Activated CD4-positive, alpha-beta T cell treated with anti-CD3 and anti-CD28 coated beads, Interleukin-2, amount 50 U/mL, for 16 hours (primary cell): ENCODE results near the gene SETD3.

Source experiments
- DNase-seq: peaks from one replicate; pipeline ENCODE4 v3.0.0-alpha.2; 2020

The SETD3 gene

DNA sequence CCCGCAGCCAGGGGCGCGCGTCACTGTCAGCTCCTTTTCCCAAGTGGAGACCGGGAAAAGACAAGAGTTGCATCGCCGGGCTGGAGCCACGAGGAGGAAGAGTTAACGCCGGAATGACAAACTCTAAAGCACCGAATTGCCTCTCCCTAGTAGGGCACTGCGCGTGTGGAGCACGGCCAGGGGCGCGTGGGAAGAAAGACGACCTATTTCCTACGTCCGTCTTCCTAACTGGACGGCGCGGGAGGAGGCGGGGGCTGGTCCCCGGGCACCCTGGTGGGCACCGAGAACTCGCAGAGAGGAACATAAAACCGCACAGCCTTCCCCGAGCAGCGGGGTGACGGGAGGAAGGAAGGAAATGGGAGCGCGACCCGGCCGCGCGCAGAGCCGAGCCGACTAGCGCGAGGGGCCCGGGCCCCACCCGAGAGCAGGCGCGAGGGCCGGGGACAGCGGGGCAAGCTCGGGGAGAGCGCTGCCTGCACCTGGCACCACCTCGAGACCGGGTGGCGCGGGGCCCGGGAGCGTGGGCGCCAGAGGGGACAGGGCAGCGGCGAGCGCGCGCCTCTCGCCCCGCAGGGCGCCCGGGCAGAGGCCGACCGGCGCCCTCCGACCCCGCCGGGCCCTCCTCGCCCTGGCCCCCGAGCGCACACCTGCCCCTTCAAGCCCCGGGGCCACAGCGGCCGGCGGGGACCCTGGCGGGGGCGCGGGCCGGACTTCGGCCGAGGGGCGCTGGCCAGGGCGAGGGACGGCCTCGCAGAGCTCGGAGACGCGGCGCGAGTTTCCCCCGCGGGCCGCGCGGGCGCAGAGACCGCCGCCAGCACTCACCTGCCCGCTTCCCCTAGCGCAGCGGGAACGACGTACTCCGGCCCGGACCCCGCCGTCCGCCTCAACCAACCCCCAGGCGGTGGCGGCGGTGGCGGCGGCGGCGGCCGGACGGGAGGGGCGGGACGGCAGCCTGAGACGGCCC is at the start of gene SETD3:
Gene SETD3 (minus strand): TSS at position 954 of the 964 bp plus-strand sequence. CDS start 15,054 bp downstream, outside the sequence.
- peak; percentile 29 for DNase-seq

GRCh38 chr14:99529899-99530298 is 49.2 kb upstream of the SETD3 start:
- no peak for DNase-seq

GRCh38 chr14:99527427-99528076 is 46.9 kb upstream of the SETD3 start:
- DNase-seq, result no peak

- DNase-seq, result no peak
Observed at GRCh38 chr14:99527026-99527425, 46.4 kb upstream of the SETD3 start.

DNA sequence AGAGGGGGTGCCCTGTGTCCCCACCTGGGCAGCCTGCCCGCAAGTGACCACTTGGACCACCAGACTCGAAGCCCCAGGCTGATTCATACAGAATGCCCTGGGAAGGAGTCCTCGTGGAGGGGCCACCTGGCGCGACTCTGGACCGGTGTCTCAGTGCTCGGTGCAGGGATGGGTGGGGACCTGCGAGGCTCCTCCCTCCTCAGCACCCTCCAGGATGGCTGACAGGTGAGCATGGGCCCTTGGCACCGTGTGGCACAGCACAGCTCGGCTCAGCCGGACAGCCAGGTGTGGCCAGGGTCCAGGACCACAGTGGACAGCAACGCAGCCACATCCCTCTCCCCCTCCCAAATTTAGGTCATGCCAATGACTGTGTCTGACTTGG is 45.0 kb upstream of the SETD3 start:
- no peak for DNase-seq

DNA sequence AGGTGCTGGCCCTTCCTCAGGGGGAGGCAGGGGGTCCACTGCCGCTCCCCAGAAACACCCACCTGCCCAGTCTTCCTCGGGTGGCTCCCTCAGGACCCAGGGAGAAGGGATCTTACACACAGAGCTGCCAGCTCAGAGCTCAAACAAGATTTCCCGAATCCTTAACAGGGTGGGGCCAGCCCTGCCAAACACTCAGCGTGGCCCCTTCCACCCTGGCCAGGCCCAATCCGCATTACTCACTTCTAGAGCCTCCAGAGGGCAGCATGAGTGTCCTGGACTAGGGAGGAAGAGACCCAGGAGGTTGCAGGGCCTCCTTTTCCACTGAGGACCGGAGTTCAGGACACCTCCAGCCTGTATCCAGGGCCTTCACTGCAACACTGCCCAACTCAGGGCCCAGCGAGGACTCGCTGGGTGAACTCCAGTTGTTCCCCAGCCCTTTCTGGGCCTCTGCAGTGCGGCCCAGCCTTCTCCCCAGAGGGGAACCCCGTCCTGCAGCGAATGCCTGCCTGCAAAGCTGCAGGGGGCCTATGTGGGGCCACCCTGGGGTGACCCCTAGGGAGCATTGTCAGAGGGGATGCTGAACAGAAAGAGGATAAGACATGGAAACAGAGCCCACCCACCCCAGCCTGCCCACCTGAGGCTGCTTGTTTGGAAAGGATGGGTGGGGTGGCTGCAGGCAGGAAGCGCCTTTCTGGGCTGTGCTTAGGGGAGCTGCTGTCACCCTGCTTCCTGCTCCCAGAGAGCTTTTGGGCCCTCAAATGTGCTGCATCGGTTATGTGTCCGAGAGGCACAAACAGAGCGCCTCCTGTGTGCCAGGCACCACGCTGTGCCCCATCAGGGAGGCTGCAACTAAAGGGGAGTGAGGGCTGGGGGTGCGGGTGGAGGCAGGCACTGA is 44.4 kb upstream of the SETD3 start:
- no peak for DNase-seq

DNA sequence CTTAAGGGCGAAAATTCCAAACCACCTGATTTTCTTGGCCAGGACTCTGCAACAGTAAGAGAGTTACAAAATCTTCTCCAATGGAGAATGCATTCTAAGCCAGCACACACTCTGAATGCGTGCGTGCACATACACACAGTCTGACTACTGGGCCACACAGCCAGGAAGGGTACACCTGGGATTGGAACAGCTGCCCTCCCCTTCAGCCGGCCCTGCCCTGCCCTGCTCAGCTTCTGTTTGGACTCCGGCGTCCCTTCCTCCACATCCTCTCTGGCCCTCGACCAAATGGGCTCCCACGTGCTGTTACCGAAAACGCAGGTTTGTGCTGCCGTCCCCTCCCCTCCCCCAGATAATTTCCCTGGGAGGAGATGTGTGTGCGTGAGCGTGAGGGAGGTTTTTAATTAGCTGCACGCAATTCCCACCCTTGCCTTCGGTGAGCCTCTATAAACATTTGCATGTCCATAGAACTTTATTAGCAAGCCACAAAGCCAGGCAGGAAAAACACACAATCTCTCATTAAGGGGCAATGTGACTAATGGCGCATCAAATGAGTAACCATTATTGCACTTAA is 43.5 kb upstream of the SETD3 start:
- no peak for DNase-seq

DNA sequence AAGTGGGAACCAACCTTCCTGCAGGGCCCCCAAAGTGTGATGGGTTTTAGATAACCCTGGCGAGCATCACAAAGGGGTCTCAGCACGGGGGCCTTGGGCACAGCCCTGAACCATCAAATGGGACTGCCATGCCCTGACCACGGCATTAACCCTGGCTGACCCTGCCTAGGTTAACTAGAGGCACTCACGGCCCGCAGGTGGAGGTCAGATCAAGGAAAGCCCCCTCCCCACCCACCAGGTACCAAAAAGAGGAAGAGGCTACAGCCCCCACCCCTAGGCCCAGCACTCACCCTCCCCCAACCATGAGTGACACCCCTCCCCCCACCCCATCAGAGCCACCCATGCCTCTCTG is 43.0 kb upstream of the SETD3 start:
- DNase-seq, result no peak

DNA sequence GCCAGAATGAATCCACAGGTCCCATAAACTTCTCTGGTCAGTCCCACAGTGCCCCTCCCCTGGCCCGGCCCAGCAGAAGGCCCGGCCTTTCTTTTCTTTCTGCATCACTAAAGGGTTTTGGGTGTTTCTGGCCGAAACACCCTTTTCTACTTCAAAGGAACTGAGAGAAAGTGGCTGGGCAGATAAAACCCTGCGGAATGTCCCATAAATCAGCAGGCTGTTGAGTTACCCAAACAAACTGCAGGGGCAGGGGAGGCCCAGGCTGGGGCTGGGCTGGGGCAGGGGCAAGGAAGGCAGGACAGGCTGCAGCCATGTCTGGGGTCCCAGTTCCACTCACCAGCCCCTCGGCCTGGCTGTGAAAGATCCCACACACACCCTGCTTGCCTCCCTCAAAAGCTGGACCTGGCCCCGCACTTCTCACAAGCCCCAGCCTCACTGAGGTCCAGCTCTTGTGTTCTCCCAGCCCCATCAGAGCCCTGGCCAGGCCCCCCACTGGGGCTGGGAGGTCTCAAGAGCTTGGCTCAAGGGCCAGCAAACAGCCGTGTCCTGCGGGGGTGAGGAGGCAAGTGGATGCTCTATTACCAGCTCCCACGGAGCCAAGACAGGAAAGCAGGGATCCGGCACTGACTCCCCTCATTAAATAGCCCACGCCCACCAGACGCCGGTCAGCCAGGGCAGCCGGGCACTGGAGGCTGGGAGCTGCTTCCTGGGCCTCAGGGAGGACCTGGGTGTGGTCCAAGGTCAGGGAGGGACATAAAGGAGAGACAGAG is 42.5 kb upstream of the SETD3 start:
- no peak for DNase-seq

DNA sequence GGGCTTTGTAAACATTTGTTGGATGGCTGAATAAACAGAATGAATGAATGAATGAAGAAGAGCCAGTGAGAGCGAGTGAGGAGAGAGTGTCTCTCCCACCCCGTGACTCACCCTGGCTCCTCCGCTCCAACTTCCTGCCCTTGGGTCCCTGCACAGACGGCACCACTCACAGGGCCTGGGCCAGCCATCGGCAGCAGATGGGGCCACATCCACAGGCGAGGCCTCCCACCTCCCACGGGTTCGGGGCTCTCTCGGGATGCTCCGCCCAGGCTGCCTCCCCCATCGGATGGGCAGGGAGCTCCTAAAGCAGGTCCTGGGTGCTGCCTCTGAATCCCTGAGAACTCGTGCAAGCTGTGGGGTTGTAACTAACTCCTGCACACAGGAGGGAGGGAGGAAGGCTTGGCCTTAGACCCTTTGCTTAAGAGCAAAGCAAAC is 41.8 kb upstream of the SETD3 start:
- DNase-seq, result no peak

GRCh38 chr14:99522025-99522401 is 41.4 kb upstream of the SETD3 start:
- DNase-seq, result no peak

- DNase-seq, result no peak
Observed at GRCh38 chr14:99521176-99522024, 40.7 kb upstream of the SETD3 start.

- no peak for DNase-seq
Observed at GRCh38 chr14:99520571-99521081, 40.0 kb upstream of the SETD3 start.

DNA sequence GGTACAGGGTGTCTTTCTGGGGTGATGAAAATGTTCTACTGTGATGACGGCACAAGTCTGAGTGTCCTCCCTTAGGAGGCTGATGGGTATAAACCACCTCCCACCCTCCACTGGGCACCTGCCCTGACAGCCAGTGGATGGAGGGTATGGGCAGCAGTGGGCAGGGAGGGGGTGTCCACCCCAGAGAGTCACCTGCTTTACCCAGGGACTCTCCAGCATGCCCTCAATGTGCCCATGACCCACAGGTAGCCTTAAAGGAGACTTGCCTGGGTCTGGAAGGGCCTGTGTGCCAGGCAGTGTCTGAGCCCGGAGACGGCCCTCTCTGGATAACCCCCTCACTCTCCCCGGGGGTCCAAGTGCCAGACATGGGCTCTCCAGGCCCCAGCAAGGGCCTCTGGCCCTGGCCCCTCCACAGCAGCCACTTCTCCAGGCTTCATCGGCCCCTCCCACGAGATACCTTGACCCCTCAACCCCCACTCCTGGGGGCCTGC is 39.3 kb upstream of the SETD3 start:
- DNase-seq, result no peak

- DNase-seq, result no peak
Observed at GRCh38 chr14:99519347-99519881, 38.8 kb upstream of the SETD3 start.

- peak; percentile 80 for DNase-seq
Observed at GRCh38 chr14:99518441-99519346, 38.0 kb upstream of the SETD3 start.

DNA sequence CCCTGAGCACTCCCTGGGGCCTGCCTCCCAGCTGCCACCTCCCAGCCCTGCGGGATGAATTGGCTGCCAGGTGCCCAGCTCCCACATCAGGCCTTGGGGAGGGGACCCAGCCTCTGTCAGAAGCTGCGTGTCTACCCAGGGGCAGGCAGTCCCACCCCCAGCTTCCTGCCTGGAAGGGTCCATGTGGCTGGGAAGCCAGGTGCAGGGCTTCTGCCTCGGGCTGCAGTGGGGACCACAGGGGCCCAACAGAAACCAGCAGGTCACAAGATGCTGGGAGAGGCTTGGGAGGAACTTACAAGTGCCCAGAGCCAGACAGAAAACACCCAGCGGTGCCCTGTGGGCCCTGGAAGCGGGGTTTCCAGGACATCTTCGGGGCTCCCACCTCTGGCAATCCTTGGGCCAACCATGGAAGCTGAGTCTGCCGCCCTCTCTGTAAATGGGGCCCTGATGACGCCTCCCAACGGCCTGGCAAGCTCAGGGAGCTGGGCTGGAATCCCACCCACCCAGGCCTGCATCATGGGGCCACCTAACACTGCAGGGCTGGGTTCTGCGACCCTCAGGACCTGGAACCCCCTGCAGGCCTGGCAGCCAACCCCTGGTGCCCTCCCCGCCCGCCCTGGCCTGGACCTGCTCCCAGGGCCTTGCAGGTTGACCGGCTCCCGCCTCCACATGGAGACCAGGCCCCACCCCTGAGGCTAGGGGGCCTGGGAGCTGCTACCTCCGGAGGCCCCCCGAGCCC is 37.2 kb upstream of the SETD3 start:
- DNase-seq, result no peak

GRCh38 chr14:99516871-99517642 is 36.4 kb upstream of the SETD3 start:
- DNase-seq, result no peak
